NCI-H2029 (cell line): ENCODE data around the gene ERCC6L.
"Not testable (repeated sequence)": the region's sequence is repeated elsewhere in the genome, so short reads cannot be mapped to it uniquely, and the experiment has no call there.

ENCODE experiments used
- DNase-seq: peaks from one replicate; lab custom pipeline; 2025; lab: John Stamatoyannopoulos, UW

ERCC6L gene

GRCh38 chrX:72253686-72254085 lies 14.9 kb upstream of the ERCC6L start:
- DNase-seq: no peak

GRCh38 chrX:72247206-72247942 lies 8.5 kb upstream of the ERCC6L start:
- peak; percentile 72 for DNase-seq

- peak; percentile 27 for DNase-seq
Measured at GRCh38 chrX:72245461-72246089, 6.7 kb upstream of the ERCC6L start.

DNA sequence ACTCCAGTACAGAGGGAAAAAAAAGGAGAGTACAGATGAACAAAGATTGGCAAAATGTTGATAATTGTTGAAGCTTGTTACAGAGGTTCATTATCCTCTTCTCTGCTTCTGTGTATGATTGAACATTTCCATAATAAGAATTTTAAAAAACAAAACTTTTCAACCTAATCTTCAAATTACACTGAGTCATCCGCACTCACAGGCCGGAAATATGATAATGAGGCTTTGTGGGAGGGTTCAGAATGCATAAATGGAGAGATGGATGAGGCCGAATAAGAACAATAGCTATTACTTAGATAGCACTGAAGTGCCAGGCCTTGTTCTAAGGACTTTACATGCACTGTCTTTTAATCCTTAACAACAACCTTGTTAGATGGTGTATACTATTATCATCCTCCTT lies 4.6 kb upstream of the ERCC6L start:
- no peak for DNase-seq

- no peak for DNase-seq
Measured at GRCh38 chrX:72240976-72241375, 2.1 kb upstream of the ERCC6L start.

- DNase-seq: no peak
Measured at GRCh38 chrX:72238183-72238582, 644 bp downstream of the ERCC6L start.

DNA sequence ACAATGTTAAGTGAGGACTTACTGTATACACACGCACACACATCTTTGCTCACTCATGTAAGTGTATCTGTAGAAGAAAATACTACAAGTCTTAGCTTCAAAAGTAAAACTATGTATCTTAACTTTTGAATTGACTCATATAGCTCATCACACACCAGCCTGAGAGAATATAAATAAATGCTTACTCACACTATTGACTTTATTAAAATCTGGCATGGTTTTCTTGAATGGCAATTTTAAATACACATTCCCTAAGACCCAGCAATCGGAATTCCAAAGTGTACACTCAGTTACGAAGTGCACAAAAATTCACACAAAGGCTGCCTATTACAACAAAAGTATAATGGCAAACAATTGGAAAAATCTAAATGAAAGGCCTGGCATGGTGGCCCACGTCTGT lies 2.0 kb downstream of the ERCC6L start:
- no peak for DNase-seq

- no peak for DNase-seq
Measured at GRCh38 chrX:72230290-72230689, 8.5 kb downstream of the ERCC6L start.

GRCh38 chrX:72220375-72220774 lies 18.5 kb downstream of the ERCC6L start:
- not testable (repeated sequence) for DNase-seq

GRCh38 chrX:72216973-72217372 lies 21.9 kb downstream of the ERCC6L start:
- no peak for DNase-seq

DNA sequence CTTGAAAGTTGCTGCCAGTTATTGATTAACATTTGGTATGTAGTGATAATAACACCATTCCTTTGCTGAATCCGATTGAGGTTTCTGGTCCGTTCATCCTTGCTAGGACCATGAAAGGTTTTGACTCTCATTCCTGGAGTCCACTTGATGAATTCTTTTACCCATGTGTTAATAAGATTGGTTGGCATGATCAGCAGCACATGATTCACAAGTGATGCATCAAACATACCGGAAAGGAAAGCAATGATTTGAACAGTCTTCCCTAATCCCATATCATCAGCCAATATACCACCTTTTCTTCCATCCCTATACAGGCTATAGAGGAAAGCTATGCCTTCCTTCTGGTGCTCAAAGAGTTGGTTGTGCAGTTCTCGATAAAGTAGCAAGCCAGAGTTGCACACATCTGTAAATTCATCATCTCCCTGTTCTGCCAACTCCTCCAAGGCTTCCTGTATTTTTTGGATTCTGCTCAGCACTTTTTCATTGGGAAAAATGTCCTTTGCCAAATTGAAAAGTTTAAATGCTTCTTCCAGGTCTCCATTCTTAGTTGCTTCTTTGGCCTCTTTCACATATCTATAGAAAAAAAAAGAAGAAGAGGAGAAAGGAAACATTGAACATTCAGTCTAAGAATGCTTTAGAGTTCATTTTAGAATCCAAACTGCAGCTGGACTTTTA lies 30.6 kb downstream of the ERCC6L start:
- no peak for DNase-seq

GRCh38 chrX:72207366-72207765 lies 31.5 kb downstream of the ERCC6L start:
- no peak for DNase-seq

DNA sequence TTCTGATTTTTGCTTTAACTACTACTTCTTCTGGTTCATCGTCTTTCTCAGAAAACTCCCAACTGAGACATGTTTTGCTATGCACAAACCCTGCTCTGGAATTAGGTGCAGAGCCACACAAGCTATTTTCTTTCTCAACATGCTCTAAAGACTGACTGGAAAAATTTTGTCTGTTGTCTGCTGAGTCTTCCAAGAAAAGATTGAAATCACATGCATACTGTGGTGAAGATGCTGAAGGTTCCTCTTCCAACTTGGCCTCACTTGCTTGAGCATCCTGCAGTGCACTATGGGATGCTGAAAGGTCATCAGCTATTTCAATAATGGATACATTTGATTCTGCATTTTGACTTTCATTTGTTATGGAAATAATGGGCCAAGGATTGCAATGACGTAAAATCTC lies 33.1 kb downstream of the ERCC6L start:
- no peak for DNase-seq

DNA sequence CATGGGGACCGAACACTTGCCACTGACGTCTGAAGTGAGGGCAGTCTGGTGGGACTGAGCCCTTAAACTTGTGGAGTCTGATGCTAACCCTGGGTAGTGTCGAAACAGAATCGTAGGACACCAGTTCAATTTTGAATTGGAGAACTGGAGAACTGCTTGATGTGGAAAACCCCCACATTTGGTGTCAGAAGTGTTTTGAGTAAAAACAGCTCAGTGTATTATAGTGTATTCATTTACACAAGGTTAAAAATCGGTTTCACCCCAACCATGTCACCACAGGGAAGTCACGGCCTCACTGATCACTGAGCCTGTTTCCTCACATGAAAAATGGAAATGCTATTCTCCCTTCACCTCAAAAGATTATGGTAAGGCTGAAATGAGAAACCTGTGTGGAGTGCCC lies 35.4 kb downstream of the ERCC6L start:
- no peak for DNase-seq

GRCh38 chrX:72202792-72203401 lies 35.9 kb downstream of the ERCC6L start:
- DNase-seq: no peak

DNA sequence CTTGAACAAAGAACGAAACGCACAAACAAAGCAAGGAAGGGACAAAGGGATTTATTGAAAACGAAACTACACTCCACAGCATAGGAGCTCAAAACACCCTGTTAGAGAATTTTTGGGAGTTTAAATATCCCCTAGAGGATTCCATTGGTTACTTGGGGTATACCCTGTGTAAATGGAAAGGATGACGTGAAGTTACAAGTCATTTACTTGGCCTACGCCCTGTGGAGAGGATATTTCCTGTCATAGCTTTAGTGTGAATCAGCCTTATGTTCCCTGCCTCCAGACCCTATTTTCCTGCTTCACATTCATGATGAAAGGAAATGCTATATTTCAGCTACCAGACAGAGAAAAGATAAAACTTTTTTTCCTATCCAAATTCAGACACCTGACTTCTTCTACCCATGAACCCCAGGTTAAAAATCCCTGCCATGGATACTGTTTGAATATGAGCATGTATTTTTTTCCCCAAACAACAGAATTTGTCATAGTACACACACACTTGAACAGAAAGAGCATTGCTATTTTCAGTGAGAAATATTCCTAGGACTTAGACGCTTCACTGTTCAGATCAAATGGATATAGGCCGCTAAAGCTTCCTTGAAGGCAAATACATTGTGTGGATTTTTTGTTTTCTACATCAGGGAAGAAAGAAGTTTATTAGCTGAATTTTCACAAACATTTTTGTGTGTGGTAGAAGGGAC lies 36.8 kb downstream of the ERCC6L start:
- no peak for DNase-seq

DNA sequence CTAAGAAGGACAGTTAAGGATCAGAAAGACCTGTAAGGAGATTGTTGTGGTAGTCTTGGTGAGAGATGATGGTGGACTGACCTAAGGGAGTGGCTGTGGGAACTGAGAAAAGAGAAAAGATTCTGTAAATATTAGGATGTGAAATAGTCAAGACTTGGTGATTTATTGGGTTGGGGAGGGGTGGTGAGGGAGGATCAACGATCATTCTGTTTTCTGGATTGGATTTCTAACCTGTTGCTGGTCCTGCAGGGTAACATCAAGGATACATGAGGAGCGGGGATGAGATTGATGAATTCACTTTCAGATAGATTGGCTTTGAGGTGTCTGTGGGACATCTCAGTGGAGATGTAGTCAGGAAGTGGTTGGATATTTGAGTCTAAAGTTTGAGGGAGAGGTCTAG lies 55.9 kb downstream of the ERCC6L start:
- no peak for DNase-seq

DNA sequence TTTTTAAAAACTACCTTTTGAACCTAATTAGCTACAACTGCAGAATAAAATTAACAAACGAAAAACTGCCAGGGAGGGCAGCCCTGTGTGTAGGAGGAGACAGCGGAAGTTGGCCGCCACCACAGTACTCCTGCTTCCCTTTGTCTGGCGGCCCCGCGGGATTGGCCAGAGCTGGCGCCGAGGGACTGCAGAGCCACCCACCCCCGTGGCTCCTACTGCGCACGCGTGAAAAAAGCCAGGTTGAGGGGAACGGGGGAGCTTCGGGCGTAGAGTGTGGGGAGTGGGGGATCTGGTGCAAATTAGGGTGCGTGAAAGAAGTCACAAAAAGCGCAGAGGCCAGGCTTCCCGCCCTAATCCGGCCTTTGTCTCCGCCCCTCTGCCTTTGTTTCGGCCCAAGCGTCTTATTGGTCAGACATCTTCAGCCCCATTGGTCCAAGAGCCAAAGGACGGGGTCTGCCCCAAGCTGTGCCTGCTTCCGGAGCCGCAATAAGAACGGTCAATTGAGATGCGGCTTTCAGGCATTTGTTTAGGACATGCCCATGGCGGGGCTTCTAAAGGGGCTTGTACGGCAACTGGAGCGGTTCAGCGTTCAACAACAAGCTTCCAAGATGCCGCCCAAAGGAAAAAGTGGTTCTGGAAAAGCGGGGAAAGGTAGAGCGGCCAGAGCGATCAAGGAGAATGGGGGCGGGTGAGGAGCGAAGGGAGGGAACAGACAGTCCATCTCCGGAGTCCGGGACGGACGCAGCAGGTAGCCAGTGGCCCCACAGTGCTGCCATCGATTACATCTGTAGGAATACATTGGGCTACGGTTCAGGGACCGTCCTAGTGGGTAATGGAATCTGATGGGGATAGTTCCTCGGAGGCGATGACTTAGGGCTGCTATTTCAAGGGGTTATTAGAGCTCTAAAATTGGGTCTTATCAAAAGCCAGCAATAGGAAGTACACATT lies 57.4 kb downstream of the ERCC6L start, which contains the start of gene PIN4:
TSS of gene PIN4 (plus strand) at position 580 of the 948 bp plus-strand sequence. CDS start at position 609, 29 bp downstream.
- peak; percentile 94 for DNase-seq

GRCh38 chrX:72180539-72180938 lies 58.3 kb downstream of the ERCC6L start:
- DNase-seq: no peak

GRCh38 chrX:72176981-72177380 lies 61.8 kb downstream of the ERCC6L start:
- no peak for DNase-seq

GRCh38 chrX:72176289-72176688 lies 62.5 kb downstream of the ERCC6L start:
- DNase-seq: not testable (repeated sequence)
